GM10248 (cell line): ENCODE results near the gene MEF2C.

Experiments used
- CTCF ChIA-PET: fragments of 300-600 bp; sonication (Branson Sonifier 250); formaldehyde crosslinking; extraction: SDS; loops from one replicate; lab custom pipeline; 2021; ENCODE audit warnings: antibody characterized with exemption; lab: Yijun Ruan, JAX
- POLR2A ChIA-PET: fragments of 350-650 bp; sonication (Branson Sonifier 250); formaldehyde crosslinking; extraction: SDS; loops from one replicate; lab custom pipeline; 2020; ENCODE audit warnings: antibody characterized with exemption; lab: Yijun Ruan, JAX
- DNase-seq: peaks from one replicate; pipeline ENCODE4 v3.0.0; 2012; ENCODE audit errors: extremely low spot score
- CTCF ChIP-seq: IDR thresholded peaks from 2 replicates; pipeline ENCODE4 v1.5.1; 2012; ENCODE audit warnings: mild to moderate bottlenecking, low read depth; ENCODE audit errors: extremely low read depth, missing control alignments, control extremely low read depth

The MEF2C gene

GRCh38 chr5:88758591-88758990, 124.4 kb downstream of the MEF2C start:
- CTCF ChIA-PET = interaction anchor here (1.2 to 3.5 kb wide), 3 partner anchors 19 to 30 kb away, joined by 3 to 12 read pairs (median 4); no protein-coding TSS in a partner anchor
- no peak for TF ChIP-seq CTCF
- POLR2A ChIA-PET = no interaction called here
- DNase-seq = no peak

GRCh38 chr5:88758184-88758583, 124.8 kb downstream of the MEF2C start:
- no peak for TF ChIP-seq CTCF
- ChIA-PET POLR2A (no interaction called here), CTCF (interaction anchor here (1.8 to 3.5 kb wide), 2 partner anchors 19 to 30 kb away, joined by 4 to 12 read pairs; no protein-coding TSS in a partner anchor)
- DNase-seq = no peak

GRCh38 chr5:88756953-88757352, 126.0 kb downstream of the MEF2C start:
- DNase-seq = no peak
- ChIA-PET CTCF (interaction anchor here (0.9 to 3.5 kb wide), 3 partner anchors 17 to 29 kb away, joined by 3 to 12 read pairs (median 4); no protein-coding TSS in a partner anchor), POLR2A (no interaction called here)
- TF ChIP-seq CTCF = no peak

GRCh38 chr5:88748666-88749065, 134.3 kb downstream of the MEF2C start:
- ChIA-PET POLR2A (no interaction called here), CTCF (interaction anchor here (0.9 to 1.9 kb wide), 2 partner anchors 11 to 18 kb away, joined by 3 to 4 read pairs; no protein-coding TSS in a partner anchor)
- DNase-seq = no peak
- no peak for TF ChIP-seq CTCF

GRCh38 chr5:88746438-88746882, 136.5 kb downstream of the MEF2C start:
- POLR2A ChIA-PET = interaction anchor here (0.7 kb wide), 2 partner anchors 16 to 105 kb away, joined by 3 read pairs; no protein-coding TSS in a partner anchor
- no peak for TF ChIP-seq CTCF
- CTCF ChIA-PET = interaction anchor here (0.7 to 3.7 kb wide), 5 partner anchors 9 to 24 kb away, joined by 3 to 22 read pairs (median 4); no protein-coding TSS in a partner anchor
- no peak for DNase-seq

GRCh38 chr5:88745093-88745696, 137.8 kb downstream of the MEF2C start:
- TF ChIP-seq CTCF = no peak

More at GRCh38 chr5:88745093-88745696, 137.8 kb downstream of the MEF2C start:
- CTCF ChIA-PET = interaction anchor here (1.0 to 3.7 kb wide), 7 partner anchors 8 to 87 kb away, joined by 3 to 22 read pairs (median 4); no protein-coding TSS in a partner anchor
- POLR2A ChIA-PET = no interaction called here
- no peak for DNase-seq
